ENCODE data around the gene PLEKHA7. TPM values are rescaled to one million over a fixed set of nuclear protein-coding genes. Genes with fewer than 3 reads are reported as not detected.
A peak's percentile ranks its signal among the peaks of the same experiment; 100 is the strongest.

Gene PLEKHA7
- total and polyA plus RNA-seq, 2 of the 8 experiments (the other 6 are each of a cell fraction or from before 2014, with no cell fraction given), result 11.4 to 25.6 TPM

GRCh38 chr11:16883174-16883573 lies 131.0 kb downstream of the PLEKHA7 start:
- no peak overlapping the region for H3K4me3 ChIP-seq (ENCODE audit: extremely low read depth in 1 of 4, insufficient read depth in 2 of 4, low read depth in 3 of 4, low read length in 4 of 4)

More at GRCh38 chr11:16883174-16883573, 131.0 kb downstream of the PLEKHA7 start:
- Histone ChIP-seq H2BK15ac (ENCODE audit: low read length) (no peak overlapping the region), H3K14ac (ENCODE audit: insufficient read length) (no peak overlapping the region), H3K79me1 (ENCODE audit: low read depth, low read length) (peaks cover 2% of the 10 kb centered on the region; the same call in 1 of the 2 replicates), H2AK5ac (ENCODE audit: low read depth, low read length) (no peak overlapping the region), H3K4me2 (ENCODE audit: insufficient read depth in 1 of 2, low read depth in 2 of 2, low read length in 2 of 2) (no peak overlapping the region), H3K56ac (replicated peaks; ENCODE audit: insufficient read length, low read depth, low read length) (no peak overlapping the region), H3K9me3 (ENCODE audit: insufficient read depth in 2 of 2, low read depth in 1 of 2, low read length in 1 of 2) (peaks cover 0 to 10% of the 10 kb centered on the region in 2 experiments; a peak in 1 of 4 replicates), H4K91ac (replicated peaks; ENCODE audit: insufficient read length, low read length) (no peak overlapping the region), H3K4me1 (replicated peaks in 1 of 4; ENCODE audit: control insufficient read depth in 3 of 4, insufficient read depth in 4 of 4, low read length in 3 of 4) (peaks cover 2 to 7% (median 5%) of the 10 kb centered on the region in 4 experiments; a peak in 4 of 7 replicates), H2BK5ac (ENCODE audit: low read depth, low read length) (no peak overlapping the region), H3K27me3 (replicated peaks in 1 of 4; ENCODE audit: control insufficient read depth in 3 of 4, extremely low read depth in 1 of 4, insufficient read depth in 3 of 4, low read length in 3 of 4) (no peaks in the 10 kb centered on the region), H2BK120ac (replicated peaks; ENCODE audit: low read depth, low read length) (no peak overlapping the region), H3K79me2 (ENCODE audit: control insufficient read depth in 1 of 2, insufficient read depth in 2 of 2, low read length in 2 of 2) (no peaks in the 10 kb centered on the region), H2BK12ac (ENCODE audit: low read depth, low read length) (no peak overlapping the region), H3K18ac (ENCODE audit: extremely low read depth, low read length) (no peak overlapping the region), H3K27ac (ENCODE audit: low read depth, low read length) (no peak overlapping the region), H3K23me2 (ENCODE audit: low read depth, low read length) (no peaks in the 10 kb centered on the region), H3K9ac (replicated peaks in 1 of 4; ENCODE audit: extremely low read depth in 1 of 4, low read depth in 3 of 4, low read length in 3 of 4) (no peak overlapping the region), H3K4ac (replicated peaks; ENCODE audit: insufficient read length, low read depth, low read length) (no peak overlapping the region), H4K8ac (ENCODE audit: extremely low read depth, insufficient read depth, low read length) (no peak overlapping the region), H3K23ac (ENCODE audit: insufficient read length) (no peak overlapping the region), H4K5ac (ENCODE audit: insufficient read length, low read depth, low read length) (no peak overlapping the region), H2BK20ac (ENCODE audit: low read length) (no peak overlapping the region), H4K20me1 (replicated peaks in 1 of 2; ENCODE audit: control insufficient read depth in 1 of 2, insufficient read depth in 2 of 2, low read length in 2 of 2) (peaks cover 0 to 3% of the 10 kb centered on the region in 2 experiments), H2AFZ (ENCODE audit: low read length) (no peak overlapping the region), H3K36me3 (ENCODE audit: control insufficient read depth in 2 of 4, insufficient read depth in 4 of 4, low read length in 3 of 4) (no peaks in the 10 kb centered on the region)
- CTCF ChIA-PET (ENCODE audit: partially characterized antibody), result interaction anchor here (0.7 to 5.2 kb wide), 15 partner anchors 8 to 121 kb away, joined by 3 to 46 read pairs (median 5); no protein-coding TSS in a partner anchor
- 93% methylated on average over 3 of the region's 3 CpGs; no CpG with 5 or more reads in 1 of the 2 experiments for WGBS, 2 experiments (ENCODE audit: extremely low coverage in 1 of 2, insufficient coverage in 1 of 2, insufficient read length in 1 of 2, insufficient replicate concordance in 2 of 2, low coverage in 1 of 2, low lambda C conversion rate in 2 of 2, missing lambda C conversion rate in 1 of 2)
- DNase-seq (ENCODE audit: low read depth in 1 of 2, low spot score in 2 of 2) (no peak), FAIRE-seq (no peak)
- POLR2A ChIA-PET (ENCODE audit: partially characterized antibody), result interaction anchor here (1.0 kb wide), 1 partner anchor 11 kb away, joined by 3 read pairs; no protein-coding TSS in a partner anchor
- TF ChIP-seq RAD21 (IDR thresholded peaks at IDR 0.05 in 1 of 2, conservative IDR thresholded peaks at IDR 0.05 in 1 of 2; ENCODE audit: low read depth in 2 of 2, low read length in 2 of 2) (peak; percentile 12 to 35; a peak in 2 of 4 replicates), FOSL1 (IDR thresholded peaks at IDR 0.05; ENCODE audit: insufficient read depth, low read depth, low read length) (no peak), CTCF (IDR thresholded peaks at IDR 0.05; ENCODE audit: control extremely low read depth in 1 of 3, insufficient read depth in 1 of 3, low read depth in 1 of 3, low read length in 3 of 3) (peak in 2 of 3 experiments; percentile 15; a peak in 2 of 4 replicates)
